Measurements from ENCODE around the gene DNMT3L.
A peak's percentile ranks its signal among the peaks of the same experiment; 100 is the strongest.

Gene DNMT3L

DNA sequence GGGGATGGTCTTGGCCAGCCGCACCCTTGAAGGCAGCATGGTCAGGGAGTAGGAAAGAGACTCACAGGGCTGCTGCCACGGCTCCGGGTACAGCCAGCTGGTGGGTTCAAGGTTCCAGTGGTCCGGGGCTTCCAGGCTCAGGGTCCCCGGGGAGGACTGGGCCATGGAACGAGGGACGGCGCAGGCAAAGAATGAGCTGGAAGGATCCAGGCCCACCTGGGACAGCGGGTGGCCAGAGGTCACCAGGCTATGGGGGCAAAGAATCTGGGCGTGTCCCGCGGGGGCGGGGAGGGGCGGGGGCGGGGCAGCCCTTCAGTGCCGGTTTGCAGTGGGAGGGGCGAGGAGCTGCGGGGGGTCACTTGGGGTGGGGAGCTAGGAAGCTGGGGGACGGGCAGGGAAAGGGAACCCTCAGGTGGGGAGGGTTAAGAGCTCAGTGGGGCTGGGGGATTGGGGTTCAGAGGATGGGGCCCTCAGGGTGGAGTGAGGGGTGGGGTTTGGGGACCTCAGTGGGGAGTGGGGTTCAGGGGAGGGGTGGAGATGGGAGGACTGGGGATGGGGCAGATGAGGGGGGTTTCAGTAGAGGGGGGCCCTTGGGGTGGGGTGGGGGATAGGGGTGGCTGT is at the start of gene DNMT3L:
Gene DNMT3L, minus strand, starts transcription at position 223 of the 621 bp plus-strand sequence. CDS start 638 bp downstream, outside the sequence.
- FAIRE-seq, result no peak
- TF ChIP-seq, protein P1, sequence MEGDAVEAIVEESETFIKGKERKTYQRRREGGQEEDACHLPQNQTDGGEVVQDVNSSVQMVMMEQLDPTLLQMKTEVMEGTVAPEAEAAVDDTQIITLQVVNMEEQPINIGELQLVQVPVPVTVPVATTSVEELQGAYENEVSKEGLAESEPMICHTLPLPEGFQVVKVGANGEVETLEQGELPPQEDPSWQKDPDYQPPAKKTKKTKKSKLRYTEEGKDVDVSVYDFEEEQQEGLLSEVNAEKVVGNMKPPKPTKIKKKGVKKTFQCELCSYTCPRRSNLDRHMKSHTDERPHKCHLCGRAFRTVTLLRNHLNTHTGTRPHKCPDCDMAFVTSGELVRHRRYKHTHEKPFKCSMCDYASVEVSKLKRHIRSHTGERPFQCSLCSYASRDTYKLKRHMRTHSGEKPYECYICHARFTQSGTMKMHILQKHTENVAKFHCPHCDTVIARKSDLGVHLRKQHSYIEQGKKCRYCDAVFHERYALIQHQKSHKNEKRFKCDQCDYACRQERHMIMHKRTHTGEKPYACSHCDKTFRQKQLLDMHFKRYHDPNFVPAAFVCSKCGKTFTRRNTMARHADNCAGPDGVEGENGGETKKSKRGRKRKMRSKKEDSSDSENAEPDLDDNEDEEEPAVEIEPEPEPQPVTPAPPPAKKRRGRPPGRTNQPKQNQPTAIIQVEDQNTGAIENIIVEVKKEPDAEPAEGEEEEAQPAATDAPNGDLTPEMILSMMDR (IDR thresholded peaks at IDR 0.05; ENCODE audit: insufficient read depth, missing control alignments), result no peak
- no peak for DNase-seq (ENCODE audit: insufficient read length, low spot score)

DNA sequence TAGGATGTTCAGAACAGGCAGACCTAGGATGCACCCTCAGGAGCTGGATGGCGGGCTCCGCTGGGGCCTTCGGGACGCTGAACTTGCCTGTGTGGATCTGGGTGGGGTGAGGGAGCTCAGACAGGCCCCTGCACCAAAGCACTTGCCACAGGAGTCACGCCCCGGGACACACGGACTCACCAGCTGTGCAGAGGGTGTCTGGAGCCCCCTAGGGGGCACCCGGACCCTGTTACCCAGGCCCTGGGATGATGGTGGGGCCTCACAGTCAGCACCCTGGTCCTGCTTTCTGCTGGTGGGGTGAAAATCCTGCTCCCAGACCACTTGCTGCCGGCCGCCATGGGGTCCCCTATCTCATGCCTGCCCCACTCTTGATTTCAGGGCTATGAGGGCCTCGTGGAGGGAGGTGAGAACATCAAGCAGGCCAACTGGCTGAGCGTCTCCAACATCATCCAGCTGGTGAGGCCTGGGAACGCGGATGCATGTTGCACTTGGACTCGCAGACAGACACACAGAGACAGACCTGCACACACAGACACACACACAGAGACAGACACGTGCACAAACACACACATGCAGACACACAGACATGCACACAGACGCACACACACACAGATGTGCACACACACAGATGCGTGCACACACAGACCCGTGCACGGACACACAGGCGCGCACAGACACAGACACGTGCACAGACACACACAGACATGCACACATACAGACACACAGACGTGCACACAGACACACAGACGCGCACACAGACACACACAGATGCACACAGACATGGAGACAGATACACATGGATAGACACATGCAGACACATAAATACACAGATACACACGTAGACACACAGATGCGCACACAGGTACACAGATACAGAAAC is 49.2 kb upstream of the DNMT3L start:
- FAIRE-seq, result no peak
- no peak for DNase-seq (ENCODE audit: insufficient read length, low spot score)
- TF ChIP-seq, protein P1 (IDR thresholded peaks at IDR 0.05; ENCODE audit: insufficient read depth, missing control alignments), result no peak

DNA sequence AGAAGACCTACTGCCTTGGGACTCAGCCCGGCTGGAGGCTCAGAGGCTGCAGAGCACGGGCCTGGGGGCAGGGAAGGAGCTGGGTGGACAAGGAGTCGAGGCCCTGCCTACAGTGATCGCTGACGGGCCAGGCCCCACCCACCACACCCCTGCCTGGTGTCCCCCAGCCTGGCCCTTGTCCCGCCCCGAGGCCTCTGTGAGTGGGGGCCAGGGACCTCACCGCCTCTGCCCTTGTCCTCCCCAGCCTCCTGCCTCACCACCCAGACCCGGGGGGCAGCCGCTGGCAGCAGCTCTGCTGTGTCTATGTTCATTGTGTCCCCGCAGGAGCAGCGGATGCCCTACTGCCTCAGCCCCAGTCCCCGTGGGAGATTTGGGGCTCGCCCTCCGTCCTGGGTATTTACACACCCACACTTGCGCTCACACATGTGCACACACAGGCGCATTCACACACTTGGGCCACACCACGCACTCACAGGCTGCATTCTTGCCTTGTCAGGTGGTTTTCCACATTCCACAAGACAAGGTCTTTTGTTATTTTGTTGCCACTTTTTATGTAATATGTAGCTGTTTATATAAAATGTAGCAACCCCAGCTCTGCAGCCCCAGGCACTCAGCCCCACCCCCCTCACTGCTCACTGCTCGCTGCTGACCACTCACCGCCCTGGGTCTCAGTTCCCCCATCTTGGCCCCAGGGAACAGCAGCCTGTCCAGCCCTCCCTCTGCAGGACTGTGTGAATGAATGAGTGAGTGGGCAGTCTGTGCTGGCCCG is 45.4 kb upstream of the DNMT3L start:
- DNase-seq (ENCODE audit: insufficient read length, low spot score) (no peak), FAIRE-seq (no peak)
- TF ChIP-seq, protein P1 (IDR thresholded peaks at IDR 0.05; ENCODE audit: insufficient read depth, missing control alignments), result no peak

DNA sequence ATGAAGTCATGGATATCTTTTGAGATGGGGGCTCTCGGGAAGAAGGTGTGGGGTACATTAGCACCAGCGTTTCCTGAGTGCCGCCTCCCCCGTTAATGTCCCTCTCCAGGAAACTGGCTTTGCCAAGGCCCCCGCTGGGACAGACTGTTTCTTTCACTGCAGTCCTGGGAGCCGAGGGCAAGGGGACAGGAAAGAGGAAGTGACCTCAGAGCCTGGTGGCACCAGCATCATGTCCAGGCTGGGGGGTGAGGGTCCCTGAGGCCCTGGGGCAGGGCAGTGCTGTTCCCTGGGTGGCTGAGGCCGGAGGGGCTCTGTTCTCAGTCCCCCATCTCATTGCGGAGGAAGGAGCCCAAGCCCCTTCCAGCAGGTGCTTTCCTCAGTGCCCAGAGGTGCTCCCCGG is 44.0 kb upstream of the DNMT3L start:
- FAIRE-seq, result no peak
- DNase-seq (ENCODE audit: insufficient read length, low spot score), result no peak
- TF ChIP-seq, protein P1 (IDR thresholded peaks at IDR 0.05; ENCODE audit: insufficient read depth, missing control alignments), result no peak

DNA sequence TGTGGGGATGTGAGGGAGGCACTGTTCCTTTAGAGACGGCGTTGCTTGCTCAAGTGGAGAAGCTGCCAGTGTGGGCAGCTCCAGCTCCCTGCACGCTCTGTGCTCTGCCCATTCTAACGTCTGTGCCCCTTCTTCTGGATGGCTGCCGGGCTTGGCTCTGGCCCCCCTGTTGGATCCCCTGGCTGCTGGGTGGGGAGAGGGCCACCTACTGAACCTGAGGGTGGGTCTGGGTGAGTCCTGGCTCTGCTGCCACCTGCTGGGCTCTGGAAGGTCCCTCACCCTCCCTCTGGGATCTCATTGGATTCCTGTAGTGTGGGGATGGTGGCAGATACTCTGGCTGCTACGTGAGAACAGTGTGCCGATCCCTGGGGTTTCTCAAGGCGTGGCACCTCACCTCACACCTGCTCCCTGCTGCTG is 43.2 kb upstream of the DNMT3L start:
- FAIRE-seq, result no peak
- DNase-seq (ENCODE audit: insufficient read length, low spot score), result peak; percentile 83
- TF ChIP-seq, protein P1 (IDR thresholded peaks at IDR 0.05; ENCODE audit: insufficient read depth, missing control alignments), result peak; percentile 62

DNA sequence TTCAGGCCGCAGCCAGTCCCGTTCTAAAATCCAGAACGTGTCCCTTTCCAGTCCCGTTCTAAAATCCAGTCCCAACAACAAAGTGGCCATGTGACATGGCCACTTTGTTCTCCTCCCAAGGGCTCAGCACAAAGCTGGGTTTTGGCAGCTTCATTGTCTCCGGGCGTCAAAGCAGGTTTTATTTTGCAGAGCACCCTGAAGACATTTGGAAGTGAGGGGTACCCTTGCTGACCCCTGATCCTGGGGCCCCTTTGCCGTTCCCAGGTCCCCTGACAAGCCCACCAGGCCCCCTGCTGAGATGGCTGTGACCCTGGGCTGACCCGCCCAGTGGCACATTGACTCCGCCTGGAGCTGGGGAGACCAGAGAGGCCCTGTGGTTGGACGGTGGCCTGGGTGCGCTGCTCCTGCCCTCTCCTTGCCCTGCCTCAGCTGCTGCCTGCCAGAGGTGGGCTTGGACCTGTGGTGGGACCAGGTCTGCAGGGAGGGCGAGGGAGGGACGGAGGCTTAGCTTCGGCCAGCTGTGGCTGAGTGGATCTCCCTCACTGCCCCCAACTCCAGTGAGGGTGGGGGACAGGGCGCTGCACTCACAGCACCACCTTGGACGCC is 42.4 kb upstream of the DNMT3L start:
- FAIRE-seq (no peak), DNase-seq (ENCODE audit: insufficient read length, low spot score) (no peak)
- TF ChIP-seq, protein P1 (IDR thresholded peaks at IDR 0.05; ENCODE audit: insufficient read depth, missing control alignments), result no peak

Measured in D721Med (cell line).